Caco-2 (cell line): Measurements from ENCODE around the gene HESX1. TPM values are rescaled to one million over a fixed set of nuclear protein-coding genes. Genes with fewer than 3 reads are reported as not detected.

Experiments
- BruUV-seq: library from RNA; stranded (reverse); fragments of 400-500 nt; replicated peaks from 2 replicates; lab custom pipeline; 2021; lab: Mats Ljungman, UMichigan
- CTCF ChIA-PET: fragments of 300-600 bp; sonication (Branson Sonifier 250); formaldehyde crosslinking; loops from one replicate; lab custom pipeline; 2022; ENCODE audit warnings: antibody characterized with exemption; lab: Charles Lee
- POLR2A ChIA-PET: fragments of 300-600 bp; sonication (Branson Sonifier 250); formaldehyde crosslinking; loops from one replicate; lab custom pipeline; 2022; ENCODE audit warnings: antibody characterized with exemption; lab: Charles Lee
- DNase-seq, 2 experiments: peaks; one replicate each; pipeline versions ENCODE4 v3.0.0 to v3.0.0-alpha.2; 2020 to 2022
- H3K27me3 ChIP-seq: replicated peaks from 2 replicates; pipeline ENCODE4 v1.6.0; 2011; ENCODE audit warnings: low read length; ENCODE audit not compliant: control insufficient read depth, insufficient read depth
- H3K36me3 ChIP-seq: 2 replicates; pipeline ENCODE4 v1.5.1; 2011; ENCODE audit warnings: low read length; ENCODE audit not compliant: control insufficient read depth, insufficient read depth
- H3K4me1 ChIP-seq: fragments of 250-450 bp; sonication (Bioruptor Pico); 2 replicates; pipeline ENCODE4 v1.5.1; 2020; ENCODE audit warnings: mild to moderate bottlenecking
- H3K4me3 ChIP-seq: 2 replicates; pipeline ENCODE4 v1.5.1; 2011; ENCODE audit warnings: low read depth, mild to moderate bottlenecking, control low read depth, low read length
- H3K9me3 ChIP-seq: fragments of 250-450 bp; sonication (Bioruptor Pico); 2 replicates; pipeline ENCODE4 v1.5.1; 2020; ENCODE audit warnings: mild to moderate bottlenecking, moderate library complexity
- H3K27ac Mint-ChIP-seq: one replicate; pipeline ENCODE4 v1.8.0; 2022; ENCODE audit warnings: mixed read lengths; ENCODE audit not compliant: unreplicated experiment
- H3K27me3 Mint-ChIP-seq: one replicate; pipeline ENCODE4 v1.8.0; 2022; ENCODE audit warnings: mixed read lengths; ENCODE audit not compliant: insufficient read depth, unreplicated experiment
- H3K36me3 Mint-ChIP-seq: one replicate; pipeline ENCODE4 v1.8.0; 2022; ENCODE audit warnings: mild to moderate bottlenecking, mixed read lengths; ENCODE audit not compliant: insufficient read depth, unreplicated experiment
- H3K4me1 Mint-ChIP-seq: one replicate; pipeline ENCODE4 v1.8.0; 2022; ENCODE audit warnings: low read depth, mixed read lengths; ENCODE audit not compliant: unreplicated experiment
- H3K4me3 Mint-ChIP-seq: one replicate; pipeline ENCODE4 v1.8.0; 2022; ENCODE audit warnings: mild to moderate bottlenecking, moderate library complexity, mixed read lengths; ENCODE audit not compliant: unreplicated experiment
- H3K9me3 Mint-ChIP-seq: one replicate; pipeline ENCODE4 v1.8.0; 2022; ENCODE audit warnings: mixed read lengths; ENCODE audit not compliant: unreplicated experiment
- CTCF ChIP-seq, 2 experiments: fragments of 200-600 bp in 1 of 2; IDR thresholded peaks; 1 replicate in 1 of 2; 2 replicates in 1 of 2; pipeline versions ENCODE4 v1.5.1 to v1.8.0; 2011 to 2022; ENCODE audit warnings: antibody characterized with exemption in 1 of 2, control low read depth in 1 of 2, inconsistent platforms in 1 of 2, low read depth in 1 of 2, low read length in 1 of 2, mild to moderate bottlenecking in 1 of 2, moderate library complexity in 1 of 2; ENCODE audit not compliant: insufficient read depth in 1 of 2, severe bottlenecking in 1 of 2, unreplicated experiment in 1 of 2
- intact Hi-C: fragments of 100-400 bp; cut with micrococcal nuclease; formaldehyde crosslinking; loops from one replicate; pipeline ENCODE4 v1.10.0; 2022; ENCODE audit not compliant: unreplicated experiment
- total RNA-seq: library from RNA; stranded (reverse); gene quantifications from 2 replicates; pipeline ENCODE4 v1.2.3, GENCODE V29; 2022

HESX1 gene
- total RNA-seq, 1 experiment from 2014 or later = 1.2 TPM

- intact Hi-C loops = no loop called here
- ChIA-PET POLR2A (no interaction called here), CTCF (interaction anchor here (0.7 kb wide), 1 partner anchor 55 kb away, joined by 5 read pairs; no protein-coding TSS in a partner anchor)
- no peaks in the 10 kb centered on the region for H3K27me3 Mint-ChIP-seq
- no peaks in the 10 kb centered on the region for H3K36me3 ChIP-seq
- H3K4me3 Mint-ChIP-seq = no peak overlapping the region
- DNase-seq = no peak
- H3K9me3 Mint-ChIP-seq = peaks cover 5% of the 10 kb centered on the region
- no peaks in the 10 kb centered on the region for H3K4me1 Mint-ChIP-seq
- no peak overlapping the region for H3K4me3 ChIP-seq
- peaks cover 5% of the 10 kb centered on the region; the same call in 1 of the 2 replicates for H3K4me1 ChIP-seq
- peaks cover 8% of the 10 kb centered on the region for H3K36me3 Mint-ChIP-seq
- H3K9me3 ChIP-seq = no peaks in the 10 kb centered on the region
- TF ChIP-seq CTCF (IDR thresholded peaks at IDR 0.05; ENCODE audit: insufficient read depth in 1 of 2, low read depth in 1 of 2, low read length in 1 of 2, severe bottlenecking in 1 of 2, unreplicated experiment in 1 of 2) = no peak
- H3K27me3 ChIP-seq = no peaks in the 10 kb centered on the region
- no peak overlapping the region for H3K27ac Mint-ChIP-seq
- BruUV-seq = no TSS peak
Measured at GRCh38 chr3:57233799-57234198, 34.0 kb upstream of the HESX1 start.

- no TSS peak for BruUV-seq
- H3K4me3 Mint-ChIP-seq = no peak overlapping the region
- no peaks in the 10 kb centered on the region for H3K27me3 Mint-ChIP-seq
- H3K36me3 Mint-ChIP-seq = no peaks in the 10 kb centered on the region
- Histone ChIP-seq H3K27me3 (no peaks in the 10 kb centered on the region), H3K4me3 (no peak overlapping the region), H3K4me1 (peaks cover 13% of the 10 kb centered on the region; the same call in 1 of the 2 replicates), H3K36me3 (no peaks in the 10 kb centered on the region), H3K9me3 (no peaks in the 10 kb centered on the region)
- CTCF ChIA-PET = no interaction called here
- H3K9me3 Mint-ChIP-seq = no peaks in the 10 kb centered on the region
- intact Hi-C loops = no loop called here
- no peak overlapping the region for H3K27ac Mint-ChIP-seq
- POLR2A ChIA-PET = no interaction called here
- no peak for DNase-seq
- no peak for TF ChIP-seq CTCF (IDR thresholded peaks at IDR 0.05; ENCODE audit: insufficient read depth in 1 of 2, low read depth in 1 of 2, low read length in 1 of 2, severe bottlenecking in 1 of 2, unreplicated experiment in 1 of 2)
- H3K4me1 Mint-ChIP-seq = peaks cover 12% of the 10 kb centered on the region
Measured at GRCh38 chr3:57230006-57230405, 30.2 kb upstream of the HESX1 start.

GRCh38 chr3:57227930-57228751 is 28.4 kb upstream of the HESX1 start:
- BruUV-seq = no TSS peak

More at GRCh38 chr3:57227930-57228751, 28.4 kb upstream of the HESX1 start:
- intact Hi-C loops = loop anchor here (1.0 to 10.0 kb wide), 2 partner anchors 58 to 233 kb away; no protein-coding TSS in a partner anchor
- Mint-ChIP-seq H3K27ac (peak overlapping the region; percentile 16), H3K27me3 (no peaks in the 10 kb centered on the region), H3K4me1 (peaks cover 12% of the 10 kb centered on the region), H3K36me3 (no peaks in the 10 kb centered on the region), H3K4me3 (peak overlapping the region; percentile 83), H3K9me3 (no peaks in the 10 kb centered on the region)
- no peak for TF ChIP-seq CTCF (IDR thresholded peaks at IDR 0.05; ENCODE audit: insufficient read depth in 1 of 2, low read depth in 1 of 2, low read length in 1 of 2, severe bottlenecking in 1 of 2, unreplicated experiment in 1 of 2)
- peaks cover 13% of the 10 kb centered on the region; the same call in 1 of the 2 replicates for H3K4me1 ChIP-seq
- peak overlapping the region; percentile 90 for H3K4me3 ChIP-seq
- ChIA-PET CTCF (interaction anchor here (0.6 kb wide), 1 partner anchor 17 kb away, joined by 3 read pairs; no protein-coding TSS in a partner anchor), POLR2A (interaction anchor here (0.9 to 1.6 kb wide), 3 partner anchors 17 to 369 kb away, joined by 3 to 8 read pairs (median 3); partner anchors contain the start of gene ARF4)
- no peaks in the 10 kb centered on the region for H3K36me3 ChIP-seq
- H3K9me3 ChIP-seq = no peaks in the 10 kb centered on the region
- no peaks in the 10 kb centered on the region for H3K27me3 ChIP-seq
- DNase-seq = peak; percentile 25 to 42
